ENCODE data around the gene CCDC177. TPM values are rescaled to one million over a fixed set of nuclear protein-coding genes. Genes with fewer than 3 reads are reported as not detected.

The CCDC177 gene
- polyA plus RNA-seq, 3 donors = not detected

DNA sequence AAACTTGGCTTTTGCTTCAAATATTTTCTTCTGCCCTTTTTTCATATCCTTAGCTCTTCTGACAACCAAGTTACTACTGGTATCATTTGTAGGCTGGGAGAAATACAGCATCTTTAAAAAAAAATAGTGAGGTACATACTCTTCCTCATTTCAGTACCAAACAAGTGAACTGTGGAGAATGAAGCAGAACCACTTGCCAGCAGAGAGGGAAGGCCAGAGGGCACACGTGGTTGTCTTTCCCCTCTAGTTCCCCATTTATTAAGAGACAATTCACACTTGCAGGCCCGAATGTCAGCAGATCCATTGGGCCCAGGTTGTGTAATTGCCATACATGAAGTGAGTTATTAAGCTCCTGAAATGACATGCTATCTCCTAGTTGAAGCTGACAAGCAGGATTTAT is 39.9 kb upstream of the CCDC177 start:
- intact Hi-C loops (cut with micrococcal nuclease) = loop anchor here in 1 of 2 donors (2.0 kb wide), 1 partner anchor 36 kb away; no protein-coding TSS in a partner anchor
- Histone ChIP-seq H3K4me2 (replicated peaks; ENCODE audit: extremely low read depth, low read length, poor library complexity, severe bottlenecking) (peak overlapping the region; percentile 77), H2AFZ (ENCODE audit: insufficient read depth, low read depth, low read length, poor library complexity, severe bottlenecking) (no peak overlapping the region), H3K79me2 (ENCODE audit: insufficient read depth, low read length) (peaks cover 69% of the 10 kb centered on the region), H3K36me3 (replicated peaks in 1 of 2; ENCODE audit: control insufficient read depth in 1 of 2, insufficient read depth in 2 of 2, low read length in 2 of 2) (no peaks in the 10 kb centered on the region), H3K4me1 (ENCODE audit: control insufficient read depth in 1 of 2, insufficient read depth in 2 of 2, low read length in 2 of 2) (peaks cover 78 to 84% of the 10 kb centered on the region in 2 donors), H3K9me3 (replicated peaks in 1 of 2; ENCODE audit: control insufficient read depth in 1 of 2, insufficient read depth in 1 of 2, low read length in 2 of 2) (no peaks in the 10 kb centered on the region), H3K9ac (ENCODE audit: insufficient read depth, low read length, poor library complexity, severe bottlenecking) (peak overlapping the region; percentile 62), H3K27me3 (ENCODE audit: control insufficient read depth in 2 of 2, insufficient read depth in 2 of 2, low read length in 2 of 2) (no peaks in the 10 kb centered on the region), H3K4me3 (replicated peaks in 1 of 3; ENCODE audit: low read depth in 2 of 3, low read length in 3 of 3) (peak overlapping the region in 2 of 3 experiments; percentile 1 to 91), H4K20me1 (ENCODE audit: insufficient read depth, low read length) (peaks cover 72% of the 10 kb centered on the region), H3K27ac (ENCODE audit: low read depth in 1 of 2, low read length in 2 of 2) (peak overlapping the region; percentile 86 to 96)
- Mint-ChIP-seq H3K36me3 (peaks cover 20 to 27% of the 10 kb centered on the region in 2 donors), H3K4me3 (peak overlapping the region; percentile 98 to 99), H3K27me3 (ENCODE audit: low read depth in 3 of 3) (peaks cover 0 to 2% (median 1%) of the 10 kb centered on the region in 3 donors), H3K27ac (peak overlapping the region; percentile 98 to 100 (median 100)), H3K4me1 (peaks cover 87% of the 10 kb centered on the region), H3K9me3 (no peaks in the 10 kb centered on the region)
- peak; percentile 92 to 97 (median 96) for DNase-seq
- WGBS (ENCODE audit: insufficient coverage) = no CpG with 5 or more reads among the region's 2 CpGs
- TF ChIP-seq, protein P1, sequence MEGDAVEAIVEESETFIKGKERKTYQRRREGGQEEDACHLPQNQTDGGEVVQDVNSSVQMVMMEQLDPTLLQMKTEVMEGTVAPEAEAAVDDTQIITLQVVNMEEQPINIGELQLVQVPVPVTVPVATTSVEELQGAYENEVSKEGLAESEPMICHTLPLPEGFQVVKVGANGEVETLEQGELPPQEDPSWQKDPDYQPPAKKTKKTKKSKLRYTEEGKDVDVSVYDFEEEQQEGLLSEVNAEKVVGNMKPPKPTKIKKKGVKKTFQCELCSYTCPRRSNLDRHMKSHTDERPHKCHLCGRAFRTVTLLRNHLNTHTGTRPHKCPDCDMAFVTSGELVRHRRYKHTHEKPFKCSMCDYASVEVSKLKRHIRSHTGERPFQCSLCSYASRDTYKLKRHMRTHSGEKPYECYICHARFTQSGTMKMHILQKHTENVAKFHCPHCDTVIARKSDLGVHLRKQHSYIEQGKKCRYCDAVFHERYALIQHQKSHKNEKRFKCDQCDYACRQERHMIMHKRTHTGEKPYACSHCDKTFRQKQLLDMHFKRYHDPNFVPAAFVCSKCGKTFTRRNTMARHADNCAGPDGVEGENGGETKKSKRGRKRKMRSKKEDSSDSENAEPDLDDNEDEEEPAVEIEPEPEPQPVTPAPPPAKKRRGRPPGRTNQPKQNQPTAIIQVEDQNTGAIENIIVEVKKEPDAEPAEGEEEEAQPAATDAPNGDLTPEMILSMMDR (IDR thresholded peaks at IDR 0.05) = no peak

DNA sequence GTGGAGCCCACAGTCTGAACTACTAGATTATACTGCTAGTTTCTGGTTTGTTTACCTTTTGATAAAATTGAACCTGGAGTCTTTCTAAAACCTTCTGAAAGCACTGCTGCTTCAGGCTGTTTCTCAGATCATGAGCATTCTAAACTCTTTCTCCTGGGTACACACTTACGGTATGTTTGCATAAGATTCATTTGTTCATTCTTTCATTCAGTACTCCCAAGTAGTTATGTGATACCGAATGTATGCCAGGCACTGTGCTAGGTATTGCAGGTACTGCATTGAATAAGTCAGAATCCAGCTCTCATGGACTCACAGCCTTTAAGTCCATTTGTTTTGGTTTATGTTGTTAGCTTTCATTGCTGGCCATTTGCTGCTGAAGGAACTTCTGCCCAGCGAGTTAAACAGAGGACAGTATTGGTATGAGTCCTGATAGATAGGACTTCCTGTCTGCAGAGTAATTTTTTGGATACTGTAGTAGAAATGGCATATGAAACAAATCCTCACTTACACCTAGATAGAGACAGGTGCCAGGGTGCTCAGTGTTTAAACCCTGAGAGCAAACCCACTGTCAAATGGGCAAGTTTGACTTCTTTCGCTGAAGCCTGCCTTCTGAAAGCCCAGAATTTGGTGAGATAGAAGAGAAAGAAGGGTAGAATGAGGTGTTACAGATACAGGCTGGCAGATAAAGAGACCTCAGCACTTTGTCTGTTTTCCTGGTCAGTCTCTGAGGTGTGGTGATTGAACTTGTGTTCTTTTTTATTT is 38.8 kb upstream of the CCDC177 start:
- H3K9ac ChIP-seq (ENCODE audit: insufficient read depth, low read length, poor library complexity, severe bottlenecking) = peak overlapping the region; percentile 95

More for the DNA sequence above, 38.8 kb upstream of the CCDC177 start:
- Mint-ChIP-seq H3K4me1 (peaks cover 76% of the 10 kb centered on the region), H3K9me3 (no peaks in the 10 kb centered on the region), H3K27ac (peak overlapping the region; percentile 98 to 100 (median 100)), H3K4me3 (peak overlapping the region; percentile 98 to 99), H3K27me3 (ENCODE audit: low read depth in 3 of 3) (peaks cover 0 to 2% (median 1%) of the 10 kb centered on the region in 3 donors), H3K36me3 (peaks cover 20 to 21% of the 10 kb centered on the region in 2 donors)
- Histone ChIP-seq H3K9me3 (replicated peaks in 1 of 2; ENCODE audit: control insufficient read depth in 1 of 2, insufficient read depth in 1 of 2, low read length in 2 of 2) (no peaks in the 10 kb centered on the region), H3K27ac (ENCODE audit: low read depth in 1 of 2, low read length in 2 of 2) (peak overlapping the region; percentile 86 to 96), H3K4me1 (ENCODE audit: control insufficient read depth in 1 of 2, insufficient read depth in 2 of 2, low read length in 2 of 2) (peaks cover 67 to 73% of the 10 kb centered on the region in 2 donors), H3K36me3 (replicated peaks in 1 of 2; ENCODE audit: control insufficient read depth in 1 of 2, insufficient read depth in 2 of 2, low read length in 2 of 2) (no peaks in the 10 kb centered on the region), H4K20me1 (ENCODE audit: insufficient read depth, low read length) (peaks cover 61% of the 10 kb centered on the region), H3K79me2 (ENCODE audit: insufficient read depth, low read length) (peaks cover 58% of the 10 kb centered on the region), H3K4me2 (replicated peaks; ENCODE audit: extremely low read depth, low read length, poor library complexity, severe bottlenecking) (peak overlapping the region; percentile 77), H3K27me3 (ENCODE audit: control insufficient read depth in 2 of 2, insufficient read depth in 2 of 2, low read length in 2 of 2) (no peaks in the 10 kb centered on the region), H2AFZ (ENCODE audit: insufficient read depth, low read depth, low read length, poor library complexity, severe bottlenecking) (no peak overlapping the region), H3K4me3 (replicated peaks in 1 of 3; ENCODE audit: low read depth in 2 of 3, low read length in 3 of 3) (peak overlapping the region; percentile 79 to 98 (median 91))
- TF ChIP-seq, protein P1 (IDR thresholded peaks at IDR 0.05) = no peak
- intact Hi-C loops (cut with micrococcal nuclease) = loop anchor here (2.0 kb wide), 1 partner anchor 37 kb away; no protein-coding TSS in a partner anchor
- no peak for DNase-seq
- 100% methylated on average over 1 of the region's 4 CpGs for WGBS (ENCODE audit: insufficient coverage)
